HG03135 (cell line): Measurements from ENCODE around the gene DENND1A.

Source experiments
- ATAC-seq: cut with Tn5 transposase; IDR thresholded peaks from one replicate; pipeline ENCODE4 v1.9.1; 2021; ENCODE audit warnings: mild to moderate bottlenecking, moderate library complexity; ENCODE audit not compliant: unreplicated experiment

DENND1A gene

DNA sequence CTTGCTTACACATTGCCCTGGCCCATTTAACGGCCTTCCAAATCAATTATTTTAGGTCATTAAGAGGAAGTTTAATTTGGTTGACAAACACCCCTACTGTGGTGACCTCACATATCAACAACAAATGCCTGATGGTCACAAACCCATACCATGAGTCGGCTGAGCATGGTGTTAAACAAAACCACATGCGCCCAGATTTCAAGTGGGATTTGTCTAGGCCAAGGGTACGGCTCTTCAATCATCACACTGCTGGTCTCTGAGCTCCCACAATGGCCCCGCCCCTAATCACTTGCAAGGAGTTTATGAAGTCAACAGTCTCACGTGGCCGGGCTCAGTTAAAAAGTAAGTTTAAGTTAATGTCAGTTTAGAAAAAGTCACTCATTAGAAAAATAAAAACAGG lies 330.1 kb downstream of the DENND1A start:
- no peak for ATAC-seq

DNA sequence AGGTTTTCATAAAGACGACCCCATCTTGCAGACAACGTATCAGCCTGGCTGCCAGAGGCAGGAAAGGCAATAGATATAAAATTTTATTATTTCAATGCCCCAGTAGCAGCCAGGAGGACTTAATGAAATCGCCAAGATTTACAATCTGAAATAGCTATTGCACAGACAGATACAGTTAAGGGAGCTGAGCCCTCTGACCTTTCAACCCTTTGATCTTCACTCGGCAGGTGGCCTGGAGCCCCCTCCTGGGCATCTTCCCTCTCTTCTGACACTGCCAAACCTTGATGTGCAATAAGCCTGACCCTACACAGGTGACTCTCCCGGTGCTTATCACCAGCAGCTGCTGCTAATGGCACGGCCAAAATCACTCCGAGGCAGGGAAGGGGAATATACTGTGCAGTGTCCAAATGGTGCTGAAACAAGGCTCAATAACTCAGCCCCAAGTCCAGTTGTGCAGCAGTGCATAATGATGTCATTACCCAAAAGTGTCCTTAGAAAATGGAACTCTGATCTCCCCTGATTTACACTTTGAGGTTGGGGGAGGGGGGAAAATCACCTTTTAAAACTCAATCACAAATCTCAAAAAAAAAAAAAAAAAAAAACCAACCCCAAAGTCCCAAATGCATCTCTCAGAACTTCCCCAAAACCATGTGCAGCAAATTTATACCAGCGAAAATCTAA lies 331.9 kb downstream of the DENND1A start:
- ATAC-seq, result no peak

GRCh38 chr9:123597048-123597447 lies 332.9 kb downstream of the DENND1A start:
- no peak for ATAC-seq

GRCh38 chr9:123591283-123591682 lies 338.6 kb downstream of the DENND1A start:
- ATAC-seq, result no peak

GRCh38 chr9:123590499-123590898 lies 339.4 kb downstream of the DENND1A start:
- ATAC-seq, result no peak

DNA sequence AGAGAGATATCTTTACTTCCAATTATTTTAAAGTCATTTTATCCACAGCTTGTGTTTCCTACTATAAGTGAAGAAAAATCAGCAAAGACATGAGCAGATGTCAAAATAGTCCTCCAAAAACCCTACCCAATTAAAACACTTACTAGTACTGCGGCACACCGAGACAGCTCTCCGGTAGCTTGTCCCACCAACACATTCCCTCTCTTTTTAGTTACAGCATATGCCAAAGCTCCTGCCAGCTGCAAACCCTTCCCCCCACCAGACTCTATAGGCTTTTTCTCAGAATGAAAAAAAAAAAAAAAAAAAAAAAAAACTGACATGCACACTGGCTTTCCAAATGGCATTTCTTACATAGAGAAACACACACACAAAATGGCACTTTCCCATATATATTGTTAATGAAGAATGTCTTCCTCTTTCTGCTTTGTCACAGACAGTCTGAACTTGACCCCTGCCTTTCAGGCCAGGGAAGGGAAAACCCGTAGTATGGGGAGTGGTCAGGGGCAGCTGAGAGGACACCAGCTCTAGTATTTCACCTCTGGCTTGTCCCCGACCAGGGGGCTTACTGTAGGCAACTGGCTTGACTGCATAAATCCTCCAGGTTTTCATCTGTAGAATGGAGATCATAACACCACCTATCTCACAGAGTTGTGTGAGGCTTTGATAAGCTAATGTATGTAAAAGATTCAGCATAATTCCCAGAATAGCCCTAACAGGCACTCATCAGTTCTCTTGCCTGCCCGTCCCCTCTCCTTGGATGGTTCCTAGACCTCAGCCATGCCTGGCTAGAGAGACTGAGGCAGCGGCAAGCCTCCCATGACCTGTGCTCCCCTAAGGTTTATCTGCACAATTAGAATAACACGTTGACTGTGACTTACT lies 340.3 kb downstream of the DENND1A start:
- ATAC-seq, result no peak

GRCh38 chr9:123586275-123586674 lies 343.7 kb downstream of the DENND1A start:
- no peak for ATAC-seq

- no peak for ATAC-seq
Measured at GRCh38 chr9:123584202-123585176, 345.4 kb downstream of the DENND1A start.

DNA sequence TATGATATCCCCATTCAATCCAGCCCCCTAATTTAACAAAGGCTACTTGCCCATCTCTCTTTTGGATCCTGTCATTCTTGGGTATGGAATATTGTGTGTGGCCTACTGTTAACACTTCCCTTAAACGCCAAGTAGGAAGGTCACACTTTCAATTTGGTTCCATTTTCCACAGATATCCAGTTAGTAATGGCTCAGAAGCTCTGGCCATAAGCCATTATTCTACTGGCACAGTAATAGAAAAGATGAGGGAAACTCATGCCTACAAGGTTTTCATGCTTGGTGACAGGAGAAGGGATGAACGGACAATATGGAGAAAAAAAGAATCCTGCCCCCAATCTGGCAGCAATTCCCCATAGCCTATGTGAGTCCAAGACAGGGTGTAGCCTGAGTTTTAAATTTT lies 346.3 kb downstream of the DENND1A start:
- no peak for ATAC-seq

GRCh38 chr9:123571240-123571639 lies 358.7 kb downstream of the DENND1A start:
- no peak for ATAC-seq

- ATAC-seq, result no peak
Measured at GRCh38 chr9:123568691-123569688, 360.9 kb downstream of the DENND1A start.

DNA sequence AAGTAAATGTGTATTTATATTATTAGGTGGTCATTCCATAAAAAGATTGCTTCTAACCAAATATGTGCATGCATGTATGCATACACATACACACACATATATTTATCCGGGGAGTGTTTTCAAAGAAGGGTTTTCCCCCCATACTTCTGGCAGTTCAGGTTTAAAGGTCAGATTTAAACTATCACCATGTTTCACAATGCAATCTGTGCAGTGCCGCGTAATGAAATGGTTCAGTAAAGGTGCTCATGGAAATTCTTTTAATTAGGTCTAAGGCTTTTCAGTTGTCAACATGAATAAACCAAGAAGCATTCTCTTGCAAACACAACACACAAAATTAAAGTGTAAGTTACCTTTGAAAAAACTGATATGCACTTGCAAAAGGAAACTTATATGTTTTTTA lies 362.9 kb downstream of the DENND1A start:
- no peak for ATAC-seq

- ATAC-seq, result no peak
Measured at GRCh38 chr9:123564652-123565051, 365.3 kb downstream of the DENND1A start.

DNA sequence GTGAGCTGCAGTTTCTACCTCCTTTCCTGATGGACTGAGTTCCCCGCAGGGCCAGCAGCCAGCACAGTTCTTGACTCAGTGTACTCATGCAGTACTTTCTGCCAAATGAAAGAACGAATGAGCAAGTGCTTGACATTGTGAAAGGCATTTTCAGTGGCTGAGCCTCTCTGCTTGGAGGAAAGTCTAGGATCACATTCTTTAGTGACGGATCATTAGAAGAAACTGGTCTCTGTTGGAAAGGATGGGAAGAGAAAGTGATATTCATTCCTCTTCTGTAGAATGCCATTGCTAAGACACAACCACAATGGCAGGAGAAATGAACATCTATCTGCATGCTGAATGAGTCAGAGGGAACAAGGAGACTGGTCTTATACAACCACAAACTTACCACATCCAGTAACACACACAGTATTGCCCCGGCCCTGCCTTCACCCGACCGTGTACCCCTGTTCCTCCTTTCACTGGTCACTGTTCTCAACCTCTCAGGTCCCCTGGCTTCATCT lies 367.0 kb downstream of the DENND1A start:
- ATAC-seq, result no peak

GRCh38 chr9:123561046-123561445 lies 368.9 kb downstream of the DENND1A start:
- no peak for ATAC-seq

- ATAC-seq, result no peak
Measured at GRCh38 chr9:123556464-123557435, 373.2 kb downstream of the DENND1A start.

DNA sequence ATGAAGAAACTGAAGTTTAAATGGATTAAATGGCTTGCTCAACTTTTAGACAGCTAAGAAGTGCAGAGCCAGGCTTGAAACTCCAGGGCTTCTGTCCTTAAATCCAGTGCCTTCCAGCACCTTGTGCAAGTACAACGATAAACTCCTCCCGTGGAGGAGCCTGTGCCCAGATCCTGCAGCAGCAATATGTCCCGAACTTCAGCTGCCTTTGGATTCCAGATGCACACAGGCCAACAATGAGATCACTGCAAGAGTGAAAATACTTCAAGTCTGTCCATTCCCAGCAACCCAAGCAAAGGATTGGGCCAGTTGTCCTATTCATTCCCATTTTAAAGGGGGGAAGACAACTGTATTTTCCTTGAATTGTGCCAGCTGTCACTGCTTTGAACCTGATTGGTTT lies 374.3 kb downstream of the DENND1A start:
- no peak for ATAC-seq

- no peak for ATAC-seq
Measured at GRCh38 chr9:123552530-123552929, 377.4 kb downstream of the DENND1A start.

DNA sequence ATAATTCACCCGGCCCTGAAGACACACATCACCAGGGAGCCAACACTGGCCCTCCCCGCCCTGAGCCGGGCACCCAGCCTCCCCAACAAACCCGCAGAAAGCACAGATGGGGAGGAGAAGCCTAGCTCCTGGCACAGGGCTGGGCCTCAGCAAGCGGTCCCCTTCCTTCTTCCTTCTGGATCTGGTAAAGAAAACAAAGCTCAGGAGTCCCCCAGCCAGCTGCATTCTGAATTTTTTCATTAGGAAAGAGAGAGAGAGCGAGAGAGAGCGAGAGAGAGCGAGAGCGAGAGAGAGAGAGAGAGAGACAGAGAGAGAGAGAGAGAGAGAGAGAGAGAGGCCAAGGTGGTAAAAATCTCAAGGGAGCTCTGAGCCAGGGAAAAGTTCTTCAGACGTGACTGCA lies 378.2 kb downstream of the DENND1A start:
- ATAC-seq, result no peak
